ENCODE results near the gene TRIM2. TPM values are rescaled to one million over a fixed set of nuclear protein-coding genes. Genes with fewer than 3 reads are reported as not detected.

The TRIM2 gene
- total and polyA plus RNA-seq, 2 of the 8 experiments (the other 6 are each of a cell fraction or from before 2014, with no cell fraction given): 34.0 to 59.8 TPM

DNA sequence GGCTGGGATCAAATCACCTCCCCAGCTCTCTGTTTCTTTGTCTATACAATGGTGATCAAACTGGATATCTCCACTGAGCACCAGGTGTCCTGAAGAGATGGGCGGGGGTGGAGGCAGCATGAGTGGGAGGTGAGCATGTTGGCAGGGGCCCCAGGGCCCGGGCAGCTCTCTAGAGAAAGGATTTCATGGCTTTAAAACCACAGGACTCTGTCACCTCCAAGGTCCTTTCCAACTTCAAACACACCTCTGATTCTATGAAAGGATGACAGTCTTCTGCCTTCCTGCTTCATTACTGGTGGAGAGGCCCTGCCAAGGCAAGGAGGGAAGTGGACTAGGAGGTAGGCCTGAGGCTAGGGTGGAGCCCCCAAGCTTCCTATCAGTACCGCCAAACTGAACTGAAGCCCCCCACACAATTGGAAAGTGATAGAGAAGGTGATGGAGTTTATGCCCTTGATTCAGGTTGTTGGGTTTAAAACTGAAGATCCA, 38.6 kb downstream of the TRIM2 start (continued):
- TF ChIP-seq, protein P1, sequence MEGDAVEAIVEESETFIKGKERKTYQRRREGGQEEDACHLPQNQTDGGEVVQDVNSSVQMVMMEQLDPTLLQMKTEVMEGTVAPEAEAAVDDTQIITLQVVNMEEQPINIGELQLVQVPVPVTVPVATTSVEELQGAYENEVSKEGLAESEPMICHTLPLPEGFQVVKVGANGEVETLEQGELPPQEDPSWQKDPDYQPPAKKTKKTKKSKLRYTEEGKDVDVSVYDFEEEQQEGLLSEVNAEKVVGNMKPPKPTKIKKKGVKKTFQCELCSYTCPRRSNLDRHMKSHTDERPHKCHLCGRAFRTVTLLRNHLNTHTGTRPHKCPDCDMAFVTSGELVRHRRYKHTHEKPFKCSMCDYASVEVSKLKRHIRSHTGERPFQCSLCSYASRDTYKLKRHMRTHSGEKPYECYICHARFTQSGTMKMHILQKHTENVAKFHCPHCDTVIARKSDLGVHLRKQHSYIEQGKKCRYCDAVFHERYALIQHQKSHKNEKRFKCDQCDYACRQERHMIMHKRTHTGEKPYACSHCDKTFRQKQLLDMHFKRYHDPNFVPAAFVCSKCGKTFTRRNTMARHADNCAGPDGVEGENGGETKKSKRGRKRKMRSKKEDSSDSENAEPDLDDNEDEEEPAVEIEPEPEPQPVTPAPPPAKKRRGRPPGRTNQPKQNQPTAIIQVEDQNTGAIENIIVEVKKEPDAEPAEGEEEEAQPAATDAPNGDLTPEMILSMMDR (IDR thresholded peaks at IDR 0.05; ENCODE audit: control extremely low read depth in 1 of 3, insufficient read depth in 1 of 3, low read depth in 1 of 3, low read length in 3 of 3): no peak
- TF ChIP-seq FOSL1 (IDR thresholded peaks at IDR 0.05; ENCODE audit: insufficient read depth, low read depth, low read length) (no peak), GABPA (IDR thresholded peaks at IDR 0.05; ENCODE audit: borderline replicate concordance, insufficient read depth, low read length) (no peak), HDAC2 (IDR thresholded peaks at IDR 0.05; ENCODE audit: borderline replicate concordance in 1 of 2, low read depth in 2 of 2, low read length in 2 of 2) (no peak), POLR2A (IDR thresholded peaks at IDR 0.05; ENCODE audit: control extremely low read depth in 1 of 2, low read depth in 2 of 2, low read length in 2 of 2) (no peak)
- TF ChIP-seq, protein P2, sequence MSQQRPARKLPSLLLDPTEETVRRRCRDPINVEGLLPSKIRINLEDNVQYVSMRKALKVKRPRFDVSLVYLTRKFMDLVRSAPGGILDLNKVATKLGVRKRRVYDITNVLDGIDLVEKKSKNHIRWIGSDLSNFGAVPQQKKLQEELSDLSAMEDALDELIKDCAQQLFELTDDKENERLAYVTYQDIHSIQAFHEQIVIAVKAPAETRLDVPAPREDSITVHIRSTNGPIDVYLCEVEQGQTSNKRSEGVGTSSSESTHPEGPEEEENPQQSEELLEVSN (IDR thresholded peaks at IDR 0.05): no peak
